Fibroblast of mammary gland (primary cell): ENCODE data around the gene MTX1.
"Not testable (repeated sequence)": the region's sequence is repeated elsewhere in the genome, so short reads cannot be mapped to it uniquely, and the experiment has no call there.

Source experiments
- DNase-seq: peaks from one replicate; pipeline ENCODE4 v3.0.0-alpha.2; 2010; ENCODE audit warnings: low read depth
- H3K4me3 ChIP-seq: 2 replicates; pipeline ENCODE4 v1.5.1; 2011; ENCODE audit warnings: low read depth, mild to moderate bottlenecking, low read length, moderate library complexity; ENCODE audit not compliant: control insufficient read depth
- CTCF ChIP-seq: conservative IDR thresholded peaks from 2 replicates; pipeline ENCODE4 v1.5.1; 2011; ENCODE audit warnings: low read depth, low read length, inconsistent platforms; ENCODE audit not compliant: control insufficient read depth, insufficient read depth

The MTX1 gene

GRCh38 chr1:155227261-155228095 is 19.0 kb downstream of the MTX1 start:
- peak; percentile 98 for DNase-seq
- H3K4me3 ChIP-seq, result peak overlapping the region; percentile 83
- no peak for TF ChIP-seq CTCF

- DNase-seq, result no peak
- TF ChIP-seq CTCF, result no peak
- H3K4me3 ChIP-seq, result peak overlapping the region; percentile 45
Observed at GRCh38 chr1:155228096-155228427, 19.6 kb downstream of the MTX1 start.

GRCh38 chr1:155231302-155231701 is 22.8 kb downstream of the MTX1 start:
- H3K4me3 ChIP-seq, DNase-seq: not testable (repeated sequence)

GRCh38 chr1:155232001-155232978 is 23.8 kb downstream of the MTX1 start:
- not testable (repeated sequence) for DNase-seq, H3K4me3 ChIP-seq

- DNase-seq, H3K4me3 ChIP-seq: not testable (repeated sequence)
Observed at GRCh38 chr1:155233502-155233901, 25.0 kb downstream of the MTX1 start.

GRCh38 chr1:155235375-155235774 is 26.9 kb downstream of the MTX1 start:
- not testable (repeated sequence) for DNase-seq

GRCh38 chr1:155236451-155236850 is 28.0 kb downstream of the MTX1 start:
- H3K4me3 ChIP-seq, result no peak overlapping the region
- no peak for DNase-seq
- TF ChIP-seq CTCF, result no peak

More at GRCh38 chr1:155235375-155235774, 26.9 kb downstream of the MTX1 start:
- not testable (repeated sequence) for H3K4me3 ChIP-seq

- peak overlapping the region; percentile 57 for H3K4me3 ChIP-seq
- no peak for TF ChIP-seq CTCF
- peak; percentile 88 for DNase-seq
Observed at GRCh38 chr1:155241069-155241679, 32.7 kb downstream of the MTX1 start.
